Testis (tissue), 2 donors: ENCODE results near the gene EPHB4.

Experiments used
- CTCF ChIP-seq, 3 experiments: fragments of 450-650 bp in 2 of 3; fragments of 200-600 bp in 1 of 3; sonication (generic) in 1 of 3; IDR thresholded peaks; one replicate each; pipeline ENCODE4 v1.5.1; 2016 to 2019; ENCODE audit warnings: antibody characterized with exemption in 3 of 3, mild to moderate bottlenecking in 2 of 3, moderate library complexity in 1 of 3
- POLR2A ChIP-seq: fragments of 450-650 bp; IDR thresholded peaks from one replicate; pipeline ENCODE4 v1.6.1; 2017; ENCODE audit warnings: antibody characterized with exemption, mild to moderate bottlenecking, moderate library complexity

DNA sequence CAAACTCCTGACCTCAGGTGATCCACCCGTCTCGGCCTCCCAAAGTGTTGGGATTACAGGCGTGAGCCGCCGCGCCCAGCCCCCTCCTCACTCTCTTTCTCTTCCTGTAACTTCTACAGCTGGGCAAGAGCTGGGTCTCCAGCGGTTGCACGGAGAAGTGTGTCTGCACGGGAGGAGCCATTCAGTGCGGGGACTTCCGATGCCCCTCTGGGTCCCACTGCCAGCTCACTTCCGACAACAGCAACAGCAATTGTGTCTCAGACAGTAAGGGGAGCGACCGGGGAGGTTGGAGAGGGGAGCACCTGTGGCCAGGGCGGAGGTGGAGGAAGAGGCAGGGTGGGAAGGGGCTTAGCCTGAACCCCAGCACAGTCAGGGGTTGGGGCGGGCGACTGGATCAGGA lies 41.4 kb downstream of the EPHB4 start:
- TF ChIP-seq CTCF (IDR thresholded peaks at IDR 0.05) (no peak), POLR2A (no peak)
